Mucosa of rectum (tissue), 2 donors: ENCODE results near the gene ILK.

Experiments used
- H3K27ac ChIP-seq, 2 donors: one replicate each; pipeline ENCODE4 v1.7.0; 2013; ENCODE audit warnings: inconsistent platforms in 2 of 2, low read depth in 2 of 2, low read length in 2 of 2
- H3K27me3 ChIP-seq, 2 donors: one replicate each; pipeline ENCODE4 v1.7.0; 2013; ENCODE audit warnings: low read length in 2 of 2; ENCODE audit not compliant: control insufficient read depth in 2 of 2, insufficient read depth in 2 of 2
- H3K36me3 ChIP-seq, 2 donors: one replicate each; pipeline ENCODE4 v1.7.0; 2013; ENCODE audit warnings: low read length in 2 of 2; ENCODE audit not compliant: control insufficient read depth in 2 of 2, insufficient read depth in 2 of 2
- H3K4me1 ChIP-seq, 2 donors: one replicate each; pipeline ENCODE4 v1.7.0; 2013; ENCODE audit warnings: low read length in 2 of 2, mild to moderate bottlenecking in 1 of 2; ENCODE audit not compliant: control insufficient read depth in 2 of 2, insufficient read depth in 2 of 2
- H3K4me3 ChIP-seq, 2 donors: one replicate each; pipeline ENCODE4 v1.7.0; 2013; ENCODE audit warnings: low read length in 2 of 2
- H3K9ac ChIP-seq, 2 donors: one replicate each; pipeline ENCODE4 v1.7.0; 2013; ENCODE audit warnings: low read length in 2 of 2, low read depth in 1 of 2, mild to moderate bottlenecking in 1 of 2
- H3K9me3 ChIP-seq, 2 donors: one replicate each; pipeline ENCODE4 v1.7.0; 2013; ENCODE audit warnings: low read length in 2 of 2; ENCODE audit not compliant: control insufficient read depth in 2 of 2
- donor health status: healthy.
- donor health status: Normal muscosa, but diverticular disease.

The ILK gene

DNA sequence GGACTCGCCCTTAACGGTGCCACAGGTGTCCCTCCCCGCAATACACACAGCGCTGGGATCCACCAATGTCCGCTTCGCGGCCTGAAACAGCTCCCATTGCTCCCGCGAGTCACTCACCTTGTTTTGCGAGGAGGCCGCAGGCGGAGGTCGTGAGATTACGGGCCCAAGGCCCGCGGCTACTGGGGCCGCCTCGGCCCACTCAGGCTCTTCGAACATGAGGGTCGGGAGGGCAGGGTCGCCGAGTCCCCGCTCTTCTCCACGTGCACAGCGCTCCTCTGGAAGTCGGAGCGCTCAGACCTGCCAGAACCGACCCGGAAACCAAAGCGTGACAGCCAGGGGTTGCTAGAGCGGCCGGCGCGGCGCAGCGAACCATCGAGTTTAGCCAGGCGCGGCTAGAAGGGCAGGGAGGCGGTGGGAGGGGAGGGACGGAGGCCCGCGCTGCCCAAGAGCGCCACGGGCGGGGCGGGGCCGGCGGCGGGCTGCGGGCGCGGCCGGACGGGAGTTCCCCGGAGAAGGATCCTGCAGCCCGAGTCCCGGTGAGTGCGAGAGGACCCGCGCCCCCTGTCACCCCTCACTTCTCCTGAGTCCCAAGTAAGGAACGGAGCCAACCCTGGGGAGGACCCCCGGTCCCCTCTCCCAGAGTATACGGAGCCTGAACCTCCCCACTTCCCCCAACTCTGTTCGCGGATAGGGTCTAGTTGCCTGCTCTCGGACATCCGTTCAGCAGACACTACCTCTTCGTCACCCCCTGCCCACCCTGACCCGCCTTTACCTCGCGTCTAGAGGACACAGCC is at the start of gene ILK, which contains the start of gene RRP8:
TSS of gene ILK (plus strand) at position 488 of the 794 bp plus-strand sequence. CDS start 498 bp downstream, outside the sequence.
TSS of gene RRP8 (minus strand) at position 330 of the 794 bp plus-strand sequence. CDS start at position 216, 114 bp downstream.
- peak within 1 kb of the TSS; percentile 90 to 93 for H3K27ac ChIP-seq
- H3K27me3 ChIP-seq, result no peaks in the 10 kb centered on the region
- H3K4me3 ChIP-seq, result peak within 1 kb of the TSS; percentile 94 to 96
- H3K9me3 ChIP-seq, result no peaks in the 10 kb centered on the region
- peaks cover 38 to 46% of the 10 kb centered on the region in 2 donors for H3K4me1 ChIP-seq
- H3K9ac ChIP-seq, result peak within 1 kb of the TSS; percentile 97 to 99
- H3K36me3 ChIP-seq, result peaks cover 35 to 41% of the 10 kb centered on the region in 2 donors

DNA sequence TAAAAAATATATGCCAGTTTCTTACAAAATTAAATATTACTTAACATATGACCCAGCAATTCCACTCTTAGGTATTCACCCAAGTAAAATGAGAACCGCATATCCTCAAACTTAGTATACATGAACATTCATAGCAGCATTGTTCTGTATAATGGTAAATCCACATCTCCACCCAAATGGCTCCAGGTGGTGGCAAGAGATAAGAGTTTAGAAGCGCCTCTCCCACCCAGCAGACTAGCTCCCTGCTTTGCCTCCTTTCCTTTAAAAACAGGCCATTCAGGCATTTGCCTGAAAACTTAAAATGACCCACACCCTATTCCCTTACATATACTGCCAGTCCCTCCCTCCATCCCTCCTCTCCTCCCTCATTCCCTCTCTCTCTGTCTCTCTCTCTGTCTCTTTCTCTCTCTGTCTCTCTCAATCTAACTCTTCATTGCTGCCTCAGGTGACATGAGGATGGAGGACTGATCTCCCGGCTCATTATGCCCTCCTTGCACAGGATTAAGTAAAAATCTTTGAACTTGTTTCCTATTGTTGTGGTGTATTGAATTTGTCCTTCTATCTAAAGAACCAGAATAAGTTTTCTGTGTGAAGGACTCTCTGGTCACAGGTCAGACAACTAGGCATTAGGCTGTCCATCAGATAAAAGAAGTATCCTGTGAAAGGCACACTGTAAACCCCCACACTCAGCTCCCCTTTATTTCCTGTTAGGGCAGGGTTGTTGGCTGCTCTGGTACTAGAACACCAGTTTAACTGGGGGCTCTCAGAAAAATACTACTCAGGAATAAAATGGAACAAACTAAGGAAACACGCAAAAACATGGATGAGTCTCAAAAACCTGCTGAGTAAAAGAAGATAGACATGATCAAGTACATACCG is 48.5 kb upstream of the ILK start:
- Histone ChIP-seq H3K9me3 (no peaks in the 10 kb centered on the region), H3K27me3 (no peaks in the 10 kb centered on the region), H3K4me3 (no peak overlapping the region), H3K36me3 (no peaks in the 10 kb centered on the region), H3K9ac (no peak overlapping the region), H3K27ac (no peak overlapping the region), H3K4me1 (no peaks in the 10 kb centered on the region)

DNA sequence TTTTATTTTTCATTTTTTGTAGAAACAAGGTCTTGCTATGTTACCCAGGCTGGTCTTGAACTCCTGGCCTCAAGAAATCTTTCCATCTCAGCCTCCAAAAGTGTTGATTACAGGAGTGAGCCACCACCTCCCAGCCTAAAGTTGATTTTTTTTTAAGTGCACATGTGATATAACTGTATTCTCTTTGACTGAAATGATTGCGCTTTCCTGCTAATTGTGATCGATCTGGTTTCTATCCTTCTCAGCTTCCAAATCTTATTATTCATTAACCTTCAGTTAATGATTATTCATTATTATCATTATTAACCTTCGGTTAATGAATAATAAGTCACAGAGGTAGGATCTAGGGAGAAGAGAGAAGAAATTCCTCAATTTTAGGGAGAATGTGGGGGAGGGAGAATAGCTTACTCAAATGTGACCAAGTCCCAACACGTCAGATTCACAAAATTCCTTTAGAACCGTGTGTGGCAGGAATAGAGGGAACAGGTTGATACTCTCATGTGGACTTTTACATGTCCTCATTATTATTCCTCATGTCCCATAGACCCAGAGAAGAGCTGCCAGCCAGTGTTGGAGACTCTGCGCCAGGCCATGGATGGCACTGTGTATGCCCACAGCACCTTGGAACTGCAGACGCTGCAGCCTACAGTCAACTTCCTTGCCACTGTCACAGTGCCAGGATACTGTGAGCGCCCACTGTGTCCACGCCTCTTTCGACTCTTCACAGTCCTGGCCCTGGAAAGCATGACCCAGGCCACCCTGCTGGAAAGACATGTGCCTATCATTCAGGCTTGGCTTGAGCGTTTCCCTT is 47.2 kb upstream of the ILK start:
- no peaks in the 10 kb centered on the region for H3K36me3 ChIP-seq
- no peak overlapping the region for H3K9ac ChIP-seq
- H3K4me3 ChIP-seq, result no peak overlapping the region
- no peaks in the 10 kb centered on the region for H3K4me1 ChIP-seq
- H3K27me3 ChIP-seq, result no peaks in the 10 kb centered on the region
- H3K9me3 ChIP-seq, result no peaks in the 10 kb centered on the region
- H3K27ac ChIP-seq, result no peak overlapping the region

DNA sequence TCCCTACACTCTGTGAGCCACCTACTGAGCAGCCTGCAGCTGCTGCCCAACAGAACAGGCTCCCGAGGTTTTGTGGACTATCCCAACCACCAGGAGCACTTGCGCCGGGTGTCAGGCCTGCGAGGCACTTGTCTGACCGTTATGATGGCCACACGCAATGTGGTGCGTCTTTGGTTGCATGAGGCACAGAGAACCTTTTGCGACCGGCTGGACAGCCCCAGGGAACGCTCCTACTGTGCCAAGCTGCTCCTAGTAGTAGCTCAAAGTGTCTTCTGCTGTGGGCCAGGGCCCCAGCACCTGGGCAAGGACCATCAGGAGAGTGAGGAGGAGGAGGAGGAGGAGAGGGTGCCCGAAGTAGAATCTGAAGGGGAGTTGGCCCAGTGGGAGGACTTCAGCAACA is 46.5 kb upstream of the ILK start:
- Histone ChIP-seq H3K27me3 (no peaks in the 10 kb centered on the region), H3K9me3 (no peaks in the 10 kb centered on the region), H3K27ac (no peak overlapping the region), H3K4me1 (no peaks in the 10 kb centered on the region), H3K9ac (no peak overlapping the region), H3K4me3 (no peak overlapping the region), H3K36me3 (no peaks in the 10 kb centered on the region)

DNA sequence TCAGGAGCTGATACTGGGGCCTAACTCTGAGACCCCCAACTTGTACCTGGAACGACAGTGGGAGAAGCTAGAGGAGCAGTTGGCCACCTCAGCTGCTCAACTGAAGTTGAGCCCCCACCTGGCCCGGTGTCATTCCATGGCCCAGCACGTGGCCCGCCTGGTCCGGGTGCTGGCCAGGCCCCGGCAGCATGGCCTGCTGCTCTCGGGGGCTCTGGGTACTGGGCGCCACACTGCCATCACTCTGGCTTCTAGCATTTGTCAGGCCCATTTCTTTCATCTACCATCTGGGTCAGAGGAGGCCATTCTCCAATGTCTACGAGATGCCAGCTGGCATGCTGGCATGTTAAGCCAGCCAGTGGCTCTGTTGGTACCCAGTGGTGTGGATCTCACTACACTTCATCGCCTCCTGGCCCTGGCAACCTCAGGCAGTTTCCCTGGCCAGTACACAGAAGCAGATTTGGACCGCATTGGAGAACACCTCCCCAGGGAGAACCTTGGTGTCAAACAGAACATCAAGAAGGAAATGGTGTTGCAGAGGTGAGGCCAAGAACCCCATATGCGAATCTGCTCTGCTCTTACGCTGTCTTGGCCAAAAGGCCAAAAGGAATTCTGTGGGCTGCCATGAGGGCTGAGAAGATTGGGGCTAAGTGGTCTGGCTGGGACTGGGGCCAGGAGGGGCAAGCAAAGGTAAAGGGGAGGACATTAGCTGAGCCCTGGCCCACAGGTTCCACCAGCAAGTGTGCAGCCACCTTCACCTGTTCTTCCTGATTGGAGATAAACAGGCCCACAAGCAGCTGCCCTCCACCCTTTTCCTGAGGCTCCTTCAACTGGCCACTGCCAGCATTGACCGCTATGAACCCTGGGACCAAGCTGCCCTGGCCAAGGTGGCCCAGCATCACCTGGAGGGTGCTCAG is 45.6 kb upstream of the ILK start:
- Histone ChIP-seq H3K4me1 (no peaks in the 10 kb centered on the region), H3K9ac (no peak overlapping the region)

DNA sequence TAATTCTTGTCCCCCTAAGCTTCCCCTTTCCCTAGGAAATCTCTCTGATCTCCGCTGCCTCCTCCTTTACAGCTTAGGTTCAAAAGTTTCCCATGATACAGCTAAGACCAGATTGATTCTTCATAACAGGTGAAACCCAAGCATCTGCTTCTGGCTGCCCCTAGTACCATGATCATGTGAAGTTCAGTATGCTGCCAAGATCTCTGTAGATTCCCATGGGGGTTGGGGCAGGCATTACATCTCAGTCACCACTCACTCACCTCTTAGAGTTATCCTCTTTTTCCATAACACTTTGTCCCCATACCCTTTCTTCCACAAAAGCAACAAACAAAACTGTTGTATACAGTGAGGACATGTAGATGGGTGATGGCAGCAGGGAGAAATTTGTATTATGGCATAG is 44.2 kb upstream of the ILK start:
- H3K36me3 ChIP-seq, result no peaks in the 10 kb centered on the region
- H3K4me1 ChIP-seq, result no peaks in the 10 kb centered on the region
- H3K27me3 ChIP-seq, result no peaks in the 10 kb centered on the region
- H3K4me3 ChIP-seq, result no peak overlapping the region
- no peak overlapping the region for H3K27ac ChIP-seq
- H3K9me3 ChIP-seq, result no peaks in the 10 kb centered on the region
- no peak overlapping the region for H3K9ac ChIP-seq

More for the DNA sequence above, 45.6 kb upstream of the ILK start:
- no peaks in the 10 kb centered on the region for H3K27me3 ChIP-seq
- no peaks in the 10 kb centered on the region for H3K36me3 ChIP-seq
- no peak overlapping the region for H3K4me3 ChIP-seq
- H3K27ac ChIP-seq, result no peak overlapping the region
- no peaks in the 10 kb centered on the region for H3K9me3 ChIP-seq

DNA sequence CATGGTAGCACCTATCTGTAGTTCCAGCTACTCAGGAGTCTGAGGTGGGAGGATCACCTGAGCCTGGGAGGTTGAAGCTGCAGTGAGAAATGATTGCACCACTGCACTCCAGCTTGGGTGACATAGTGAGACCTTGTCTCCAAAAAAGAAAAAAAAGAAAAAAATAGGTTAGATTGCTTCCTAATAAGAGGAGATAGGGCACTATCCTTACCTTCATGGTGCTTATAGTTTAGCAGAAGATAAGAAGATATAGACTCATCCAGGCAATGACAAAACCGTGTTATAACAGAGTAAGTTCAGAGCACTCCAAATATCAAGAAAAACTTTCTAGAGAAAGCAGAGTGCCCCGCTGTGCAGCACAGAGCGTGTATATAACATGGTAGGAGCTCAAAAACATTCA is 42.3 kb upstream of the ILK start:
- Histone ChIP-seq H3K27me3 (no peaks in the 10 kb centered on the region), H3K27ac (no peak overlapping the region), H3K9ac (no peak overlapping the region), H3K4me1 (no peaks in the 10 kb centered on the region), H3K4me3 (no peak overlapping the region), H3K9me3 (no peaks in the 10 kb centered on the region), H3K36me3 (no peaks in the 10 kb centered on the region)

DNA sequence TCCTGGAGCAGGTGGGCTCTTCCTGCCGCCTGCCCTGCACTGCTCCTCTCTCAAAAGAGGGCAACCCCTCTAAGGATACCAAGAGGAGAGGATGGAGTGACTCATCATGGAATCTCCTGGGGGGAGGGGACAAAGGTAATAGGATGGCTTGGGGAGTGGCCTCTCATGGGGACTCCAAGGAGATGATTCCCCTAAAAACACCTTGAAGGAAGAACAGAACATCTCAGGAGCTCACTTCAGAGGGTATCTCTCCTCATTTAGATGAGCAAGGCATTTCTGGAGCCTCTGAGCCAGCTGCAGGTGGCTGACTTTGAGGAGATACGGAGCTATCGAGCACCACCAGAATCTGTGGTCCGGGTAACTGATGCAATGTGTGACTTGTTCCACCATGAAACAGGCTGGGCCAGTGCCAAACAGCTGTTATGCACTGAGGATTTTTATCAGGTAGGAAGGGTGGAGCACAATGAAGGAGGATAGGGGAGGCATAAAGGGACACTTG is 40.4 kb upstream of the ILK start:
- no peaks in the 10 kb centered on the region for H3K36me3 ChIP-seq
- no peaks in the 10 kb centered on the region for H3K4me1 ChIP-seq
- H3K4me3 ChIP-seq, result no peak overlapping the region
- no peaks in the 10 kb centered on the region for H3K9me3 ChIP-seq
- no peak overlapping the region for H3K27ac ChIP-seq
- H3K9ac ChIP-seq, result no peak overlapping the region
- no peaks in the 10 kb centered on the region for H3K27me3 ChIP-seq

DNA sequence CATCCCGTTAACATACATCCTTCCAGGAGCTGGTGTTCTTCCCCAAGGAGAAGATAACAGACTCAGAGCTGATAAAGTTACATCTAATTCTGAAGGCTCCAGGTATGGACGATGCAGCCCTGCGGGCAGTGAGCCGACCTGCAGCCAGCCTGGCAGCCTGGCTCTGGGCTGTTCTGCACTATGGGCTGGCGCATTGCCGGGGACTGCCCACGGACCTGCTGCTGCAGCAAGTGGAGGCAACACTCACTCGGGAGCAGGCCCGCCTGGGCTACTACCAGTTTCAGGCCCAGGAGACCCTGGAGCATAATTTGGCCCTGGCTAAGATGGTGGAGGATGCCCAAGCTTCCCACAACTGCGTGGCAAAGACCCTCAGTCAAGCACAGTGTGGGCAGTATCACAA is 39.9 kb upstream of the ILK start:
- no peaks in the 10 kb centered on the region for H3K27me3 ChIP-seq
- no peaks in the 10 kb centered on the region for H3K4me1 ChIP-seq
- H3K9me3 ChIP-seq, result no peaks in the 10 kb centered on the region
- H3K4me3 ChIP-seq, result no peak overlapping the region
- no peak overlapping the region for H3K9ac ChIP-seq
- H3K36me3 ChIP-seq, result no peaks in the 10 kb centered on the region
- no peak overlapping the region for H3K27ac ChIP-seq
